B cell (primary cell): ENCODE results near the gene KLHL33.

Experiments used
- CTCF ChIP-seq: fragments of 200-600 bp; IDR thresholded peaks from one replicate; pipeline ENCODE4 v1.8.0; 2022; ENCODE audit warnings: antibody characterized with exemption, mild to moderate bottlenecking
- EZH2 ChIP-seq: IDR thresholded peaks from 2 replicates; pipeline ENCODE4 v1.6.1; 2012; ENCODE audit warnings: borderline replicate concordance, low read depth, mild to moderate bottlenecking, moderate library complexity, low read length; ENCODE audit not compliant: insufficient read depth, poor library complexity, severe bottlenecking

GRCh38 chr14:20428802-20429201 is 7.2 kb downstream of the KLHL33 start:
- TF ChIP-seq EZH2 = no peak
- no peak for TF ChIP-seq CTCF
